SKM-1 treated with dmso at 0.1 percent for 144 hours (cell line): ENCODE data around the gene BNC2.

Source experiments
- DNase-seq: peaks from one replicate; lab custom pipeline; 2025; ENCODE audit not compliant: unreplicated experiment; lab: John Stamatoyannopoulos, UW

BNC2 gene

GRCh38 chr9:16768816-16769215 is 101.7 kb downstream of the BNC2 start:
- peak; percentile 7 for DNase-seq

GRCh38 chr9:16767366-16767765 is 103.1 kb downstream of the BNC2 start:
- no peak for DNase-seq

GRCh38 chr9:16763946-16764345 is 106.5 kb downstream of the BNC2 start:
- DNase-seq, result no peak

- DNase-seq, result no peak
These were observed 114.9 kb downstream of the BNC2 start for GRCh38 chr9:16755467-16756160.

- no peak for DNase-seq
These were observed 115.8 kb downstream of the BNC2 start for GRCh38 chr9:16754662-16755061.

GRCh38 chr9:16753256-16753655 is 117.2 kb downstream of the BNC2 start:
- no peak for DNase-seq

- DNase-seq, result no peak
These were observed 117.9 kb downstream of the BNC2 start for GRCh38 chr9:16752601-16753000.

GRCh38 chr9:16750553-16750952 is 119.9 kb downstream of the BNC2 start:
- DNase-seq, result no peak

GRCh38 chr9:16745359-16745758 is 125.1 kb downstream of the BNC2 start:
- no peak for DNase-seq

GRCh38 chr9:16744394-16744793 is 126.1 kb downstream of the BNC2 start:
- no peak for DNase-seq

- no peak for DNase-seq
These were observed 127.1 kb downstream of the BNC2 start for GRCh38 chr9:16743375-16743774.

GRCh38 chr9:16735001-16735400 is 135.5 kb downstream of the BNC2 start:
- no peak for DNase-seq

GRCh38 chr9:16732546-16732945 is 137.9 kb downstream of the BNC2 start:
- no peak for DNase-seq

- DNase-seq, result no peak
These were observed 140.3 kb downstream of the BNC2 start for GRCh38 chr9:16730162-16730561.

- no peak for DNase-seq
These were observed 140.8 kb downstream of the BNC2 start for GRCh38 chr9:16729651-16730050.

- DNase-seq, result no peak
These were observed 142.3 kb downstream of the BNC2 start for GRCh38 chr9:16728137-16728508.

GRCh38 chr9:16727452-16728136 is 142.9 kb downstream of the BNC2 start:
- DNase-seq, result no peak

- DNase-seq, result peak; percentile 43
These were observed 143.6 kb downstream of the BNC2 start for GRCh38 chr9:16726718-16727451.

GRCh38 chr9:16726029-16726428 is 144.4 kb downstream of the BNC2 start:
- no peak for DNase-seq

GRCh38 chr9:16725066-16725465 is 145.4 kb downstream of the BNC2 start:
- no peak for DNase-seq

GRCh38 chr9:16721972-16722371 is 148.5 kb downstream of the BNC2 start:
- no peak for DNase-seq

GRCh38 chr9:16720386-16720785 is 150.1 kb downstream of the BNC2 start:
- DNase-seq, result no peak
